CD8-positive, alpha-beta memory T cell (primary cell): ENCODE data around the gene NET1. TPM values are rescaled to one million over a fixed set of nuclear protein-coding genes. Genes with fewer than 3 reads are reported as not detected.

ENCODE experiments used
- CTCF ChIA-PET: fragments of 350-600 bp; sonication (Branson Sonifier 250); formaldehyde crosslinking; loops from one replicate; lab custom pipeline; 2021; ENCODE audit warnings: antibody characterized with exemption; lab: Charles Lee
- POLR2A ChIA-PET: fragments of 350-600 bp; sonication (Branson Sonifier 250); formaldehyde crosslinking; loops from one replicate; lab custom pipeline; 2021; ENCODE audit warnings: antibody characterized with exemption; lab: Charles Lee
- DNase-seq, 5 donors: peaks; one replicate each; pipeline versions ENCODE4 v3.0.0 to v3.0.0-alpha.2; 2020 to 2022; ENCODE audit warnings: mixed read lengths in 1 of 5
- H3K27ac ChIP-seq: one replicate; pipeline ENCODE4 v1.7.0; 2013; ENCODE audit warnings: low read depth, mild to moderate bottlenecking, low read length, moderate library complexity
- H3K27me3 ChIP-seq: 2 replicates; pipeline ENCODE4 v1.7.0; 2013; ENCODE audit warnings: low read length, mild to moderate bottlenecking; ENCODE audit not compliant: insufficient read depth, poor library complexity, severe bottlenecking
- H3K36me3 ChIP-seq: 2 replicates; pipeline ENCODE4 v1.7.0; 2013; ENCODE audit warnings: mild to moderate bottlenecking, low read length, moderate library complexity; ENCODE audit not compliant: insufficient read depth
- H3K4me1 ChIP-seq: 2 replicates; pipeline ENCODE4 v1.7.0; 2013; ENCODE audit warnings: mild to moderate bottlenecking, low read length, moderate library complexity; ENCODE audit not compliant: insufficient read depth
- H3K4me3 ChIP-seq: 2 replicates; pipeline ENCODE4 v1.7.0; 2013; ENCODE audit warnings: mild to moderate bottlenecking, low read length
- H3K9me3 ChIP-seq: 2 replicates; pipeline ENCODE4 v1.7.0; 2013; ENCODE audit warnings: mild to moderate bottlenecking, low read length
- H3K27ac Mint-ChIP-seq, 8 donors: one replicate each; pipeline ENCODE4 v1.8.0; 2020 to 2021; ENCODE audit warnings: mixed read lengths in 8 of 8, mild to moderate bottlenecking in 6 of 8, inconsistent platforms in 3 of 8, moderate library complexity in 3 of 8
- H3K27me3 Mint-ChIP-seq, 2 donors: one replicate each; pipeline ENCODE4 v1.8.0; 2020 to 2021; ENCODE audit warnings: mixed read lengths in 2 of 2, mild to moderate bottlenecking in 1 of 2, moderate library complexity in 1 of 2
- H3K36me3 Mint-ChIP-seq, 3 donors: one replicate each; pipeline ENCODE4 v1.8.0; 2020 to 2021; ENCODE audit warnings: mixed read lengths in 3 of 3, inconsistent platforms in 1 of 3, mild to moderate bottlenecking in 1 of 3
- H3K4me1 Mint-ChIP-seq, 3 donors: one replicate each; pipeline ENCODE4 v1.8.0; 2020 to 2021; ENCODE audit warnings: mixed read lengths in 3 of 3, inconsistent platforms in 1 of 3, mild to moderate bottlenecking in 1 of 3
- H3K4me3 Mint-ChIP-seq, 7 donors: one replicate each; pipeline ENCODE4 v1.8.0; 2020 to 2021; ENCODE audit warnings: mixed read lengths in 7 of 7, mild to moderate bottlenecking in 6 of 7, moderate library complexity in 4 of 7, inconsistent platforms in 2 of 7
- H3K9me3 Mint-ChIP-seq, 5 donors: one replicate each; pipeline ENCODE4 v1.8.0; 2020 to 2022; ENCODE audit warnings: mixed read lengths in 5 of 5, mild to moderate bottlenecking in 3 of 5, moderate library complexity in 2 of 5, inconsistent platforms in 1 of 5
- polyA plus RNA-seq: library from polyadenylated mRNA; unstranded; fragments of 300-500 nt; fragmentation: Illumina TruSeq; gene quantifications from one replicate; pipeline ENCODE4 v1.2.3, GENCODE V29; 2021
- total RNA-seq, 2 experiments: library from RNA; stranded (reverse); gene quantifications; one replicate each; pipeline ENCODE4 v1.2.3, GENCODE V29; 2021

The NET1 gene
- total and polyA plus RNA-seq, 3 experiments from 2014 or later: 1.8 to 21.5 (median 20.4) TPM

GRCh38 chr10:5440206-5440605, 27.8 kb downstream of the NET1 start:
- H3K36me3 ChIP-seq: no peaks in the 10 kb centered on the region
- H3K4me3 Mint-ChIP-seq: no peak overlapping the region
- H3K9me3 Mint-ChIP-seq: no peaks in the 10 kb centered on the region
- H3K4me3 ChIP-seq: no peak overlapping the region
- peaks cover 2 to 7% (median 4%) of the 10 kb centered on the region in 3 donors for H3K4me1 Mint-ChIP-seq
- peaks cover 0 to 3% of the 10 kb centered on the region in 2 donors for H3K27me3 Mint-ChIP-seq
- POLR2A ChIA-PET: no interaction called here
- no peak overlapping the region for H3K27ac Mint-ChIP-seq
- H3K9me3 ChIP-seq: no peaks in the 10 kb centered on the region
- no peak overlapping the region for H3K27ac ChIP-seq
- no peaks in the 10 kb centered on the region for H3K4me1 ChIP-seq
- H3K36me3 Mint-ChIP-seq: no peaks in the 10 kb centered on the region
- no peaks in the 10 kb centered on the region for H3K27me3 ChIP-seq
- CTCF ChIA-PET: interaction anchor here (1.0 to 7.7 kb wide), 3 partner anchors 11 to 186 kb away, joined by 3 to 122 read pairs (median 3); no protein-coding TSS in a partner anchor
- no peak for DNase-seq

GRCh38 chr10:5441106-5441505, 28.7 kb downstream of the NET1 start:
- Mint-ChIP-seq H3K9me3 (no peaks in the 10 kb centered on the region), H3K4me3 (no peak overlapping the region), H3K4me1 (peaks cover 2 to 8% (median 4%) of the 10 kb centered on the region in 3 donors), H3K27ac (no peak overlapping the region), H3K36me3 (no peaks in the 10 kb centered on the region), H3K27me3 (no peaks in the 10 kb centered on the region)
- no peak overlapping the region for H3K4me3 ChIP-seq
- no peak overlapping the region for H3K27ac ChIP-seq
- H3K36me3 ChIP-seq: no peaks in the 10 kb centered on the region
- H3K27me3 ChIP-seq: no peaks in the 10 kb centered on the region
- no peaks in the 10 kb centered on the region for H3K9me3 ChIP-seq
- peaks cover 3% of the 10 kb centered on the region for H3K4me1 ChIP-seq
- POLR2A ChIA-PET: no interaction called here
- no peak for DNase-seq
- CTCF ChIA-PET: interaction anchor here (1.0 to 7.7 kb wide), 5 partner anchors 8 to 185 kb away, joined by 3 to 122 read pairs (median 3); no protein-coding TSS in a partner anchor

- H3K9me3 ChIP-seq: no peaks in the 10 kb centered on the region
- H3K4me1 ChIP-seq: peaks cover 14% of the 10 kb centered on the region
- Mint-ChIP-seq H3K4me3 (no peak overlapping the region), H3K36me3 (no peaks in the 10 kb centered on the region), H3K9me3 (no peaks in the 10 kb centered on the region), H3K27me3 (no peaks in the 10 kb centered on the region), H3K27ac (no peak overlapping the region), H3K4me1 (peaks cover 12 to 20% (median 14%) of the 10 kb centered on the region in 3 donors)
- no peaks in the 10 kb centered on the region for H3K36me3 ChIP-seq
- no peak overlapping the region for H3K27ac ChIP-seq
- peak in 2 of 5 donors; percentile 28 to 42 for DNase-seq
- no peak overlapping the region for H3K4me3 ChIP-seq
- no peaks in the 10 kb centered on the region for H3K27me3 ChIP-seq
- ChIA-PET POLR2A (no interaction called here), CTCF (interaction anchor here (0.7 to 7.7 kb wide), 9 partner anchors 10 to 188 kb away, joined by 3 to 122 read pairs (median 4); no protein-coding TSS in a partner anchor)
Measured at GRCh38 chr10:5442065-5442989, 30.0 kb downstream of the NET1 start.

GRCh38 chr10:5442990-5443370, 30.6 kb downstream of the NET1 start:
- Histone ChIP-seq H3K4me3 (no peak overlapping the region), H3K9me3 (no peaks in the 10 kb centered on the region), H3K36me3 (no peaks in the 10 kb centered on the region), H3K4me1 (peaks cover 14% of the 10 kb centered on the region), H3K27me3 (no peaks in the 10 kb centered on the region), H3K27ac (no peak overlapping the region)
- H3K36me3 Mint-ChIP-seq: no peaks in the 10 kb centered on the region
- DNase-seq: no peak
- peaks cover 18 to 27% (median 20%) of the 10 kb centered on the region in 3 donors for H3K4me1 Mint-ChIP-seq
- ChIA-PET POLR2A (no interaction called here), CTCF (interaction anchor here (1.6 to 7.7 kb wide), 4 partner anchors 11 to 187 kb away, joined by 4 to 122 read pairs (median 11); no protein-coding TSS in a partner anchor)
- H3K27me3 Mint-ChIP-seq: no peaks in the 10 kb centered on the region
- no peaks in the 10 kb centered on the region for H3K9me3 Mint-ChIP-seq
- H3K4me3 Mint-ChIP-seq: no peak overlapping the region
- no peak overlapping the region for H3K27ac Mint-ChIP-seq

- no peaks in the 10 kb centered on the region for H3K9me3 ChIP-seq
- Mint-ChIP-seq H3K4me1 (peaks cover 19 to 31% (median 25%) of the 10 kb centered on the region in 3 donors), H3K9me3 (no peaks in the 10 kb centered on the region), H3K36me3 (no peaks in the 10 kb centered on the region), H3K27me3 (no peaks in the 10 kb centered on the region), H3K27ac (no peak overlapping the region), H3K4me3 (no peak overlapping the region)
- no peak overlapping the region for H3K27ac ChIP-seq
- peaks cover 14% of the 10 kb centered on the region for H3K4me1 ChIP-seq
- H3K27me3 ChIP-seq: no peaks in the 10 kb centered on the region
- no peaks in the 10 kb centered on the region for H3K36me3 ChIP-seq
- ChIA-PET POLR2A (no interaction called here), CTCF (interaction anchor here (1.6 to 7.7 kb wide), 4 partner anchors 11 to 186 kb away, joined by 4 to 122 read pairs (median 11); no protein-coding TSS in a partner anchor)
- H3K4me3 ChIP-seq: no peak overlapping the region
- no peak for DNase-seq
Measured at GRCh38 chr10:5443429-5443828, 31.1 kb downstream of the NET1 start.

GRCh38 chr10:5445006-5445405, 32.6 kb downstream of the NET1 start:
- DNase-seq: no peak
- Mint-ChIP-seq H3K27ac (no peak overlapping the region), H3K4me1 (peaks cover 22 to 32% (median 30%) of the 10 kb centered on the region in 3 donors), H3K9me3 (no peaks in the 10 kb centered on the region), H3K27me3 (no peaks in the 10 kb centered on the region), H3K36me3 (no peaks in the 10 kb centered on the region), H3K4me3 (no peak overlapping the region)
- H3K36me3 ChIP-seq: no peaks in the 10 kb centered on the region
- ChIA-PET POLR2A (no interaction called here), CTCF (interaction anchor here (1.0 to 7.7 kb wide), 3 partner anchors 10 to 181 kb away, joined by 3 to 122 read pairs (median 4); no protein-coding TSS in a partner anchor)
- peaks cover 19% of the 10 kb centered on the region for H3K4me1 ChIP-seq
- H3K9me3 ChIP-seq: no peaks in the 10 kb centered on the region
- H3K27ac ChIP-seq: no peak overlapping the region
- no peaks in the 10 kb centered on the region for H3K27me3 ChIP-seq
- H3K4me3 ChIP-seq: no peak overlapping the region

DNA sequence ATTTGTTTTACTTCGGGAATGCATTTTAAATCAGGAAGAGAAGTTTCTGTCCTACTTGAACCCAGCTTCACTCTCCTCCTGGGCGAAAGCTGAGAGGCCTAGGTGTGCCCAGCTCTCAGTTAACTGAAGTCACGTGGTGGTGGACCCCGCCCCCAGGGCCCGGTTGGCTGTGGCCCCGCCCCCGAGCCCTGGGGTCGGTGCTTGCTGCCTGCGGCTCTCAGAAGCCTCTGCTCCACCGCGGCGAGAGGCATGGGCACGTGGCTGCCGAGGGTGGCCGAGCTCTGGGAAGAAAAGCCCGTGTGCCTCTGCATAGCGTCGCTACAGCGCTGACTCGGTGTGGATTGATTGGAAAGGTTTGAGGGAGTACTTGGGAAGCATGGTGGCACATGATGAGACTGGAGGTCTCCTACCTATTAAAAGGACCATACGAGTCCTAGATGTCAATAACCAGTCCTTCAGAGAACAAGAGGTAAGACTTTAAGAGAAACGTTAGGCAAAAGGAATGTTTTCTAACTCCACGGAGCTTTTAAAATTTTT, 34.1 kb downstream of the NET1 start:
- peak in 4 of 5 donors; percentile 8 to 76 (median 39) for DNase-seq
- Mint-ChIP-seq H3K4me1 (peaks cover 22 to 32% (median 30%) of the 10 kb centered on the region in 3 donors), H3K27me3 (no peaks in the 10 kb centered on the region), H3K27ac (peak overlapping the region in 2 of 8 donors; percentile 15 to 48), H3K9me3 (no peaks in the 10 kb centered on the region), H3K36me3 (no peaks in the 10 kb centered on the region), H3K4me3 (peak overlapping the region in 6 of 7 donors; percentile 20 to 73 (median 62))
- ChIA-PET POLR2A (interaction anchor here (0.6 kb wide), 1 partner anchor 22 kb away, joined by 4 read pairs; no protein-coding TSS in a partner anchor), CTCF (interaction anchor here (0.9 to 1.5 kb wide), 2 partner anchors 177 to 183 kb away, joined by 3 to 11 read pairs; no protein-coding TSS in a partner anchor)
- H3K4me3 ChIP-seq: peak overlapping the region; percentile 63
- no peaks in the 10 kb centered on the region for H3K27me3 ChIP-seq
- no peaks in the 10 kb centered on the region for H3K9me3 ChIP-seq
- peak overlapping the region; percentile 43 for H3K27ac ChIP-seq
- no peaks in the 10 kb centered on the region for H3K36me3 ChIP-seq
- H3K4me1 ChIP-seq: peaks cover 19% of the 10 kb centered on the region
